Panc1 (cell line): ENCODE data around the gene CMTR2.

Experiments used
- POLR2AphosphoS5 ChIP-seq: IDR thresholded peaks from 2 replicates; pipeline ENCODE4 v1.6.1; 2012; ENCODE audit warnings: mild to moderate bottlenecking, low read depth, low read length, moderate library complexity
- TF ChIP-seq, protein P1 (sequence below): fragments of 450-650 bp; IDR thresholded peaks from 2 replicates; pipeline ENCODE4 v1.5.1; 2017; ENCODE audit warnings: mild to moderate bottlenecking
- TF ChIP-seq, protein P2 (sequence below), 2 experiments: IDR thresholded peaks; 2 replicates each; pipeline ENCODE4 v1.6.1; 2011 to 2012; ENCODE audit warnings: low read depth in 2 of 2, control low read depth in 1 of 2, low read length in 1 of 2, mild to moderate bottlenecking in 1 of 2, moderate library complexity in 1 of 2; ENCODE audit not compliant: insufficient read depth in 1 of 2

DNA sequence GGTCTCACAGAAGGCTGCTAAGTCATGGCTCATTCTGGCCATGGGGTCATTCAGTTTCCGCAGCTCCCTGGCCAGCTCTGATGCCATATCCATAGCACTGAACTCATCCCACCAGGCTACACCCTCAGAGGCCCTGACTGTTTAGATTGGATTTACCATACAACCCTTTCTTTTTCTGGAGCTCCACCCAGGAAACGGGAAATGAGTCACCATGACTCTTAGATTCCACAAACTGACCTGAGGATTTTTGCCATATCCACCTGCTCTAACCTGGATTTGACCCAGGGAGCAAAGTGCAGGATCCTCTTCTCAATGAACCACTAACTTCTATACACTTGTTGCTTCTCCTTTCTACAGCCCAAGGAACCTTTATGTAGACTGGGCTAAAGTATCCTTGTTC is 49.0 kb upstream of the CMTR2 start:
- TF ChIP-seq, protein P1, sequence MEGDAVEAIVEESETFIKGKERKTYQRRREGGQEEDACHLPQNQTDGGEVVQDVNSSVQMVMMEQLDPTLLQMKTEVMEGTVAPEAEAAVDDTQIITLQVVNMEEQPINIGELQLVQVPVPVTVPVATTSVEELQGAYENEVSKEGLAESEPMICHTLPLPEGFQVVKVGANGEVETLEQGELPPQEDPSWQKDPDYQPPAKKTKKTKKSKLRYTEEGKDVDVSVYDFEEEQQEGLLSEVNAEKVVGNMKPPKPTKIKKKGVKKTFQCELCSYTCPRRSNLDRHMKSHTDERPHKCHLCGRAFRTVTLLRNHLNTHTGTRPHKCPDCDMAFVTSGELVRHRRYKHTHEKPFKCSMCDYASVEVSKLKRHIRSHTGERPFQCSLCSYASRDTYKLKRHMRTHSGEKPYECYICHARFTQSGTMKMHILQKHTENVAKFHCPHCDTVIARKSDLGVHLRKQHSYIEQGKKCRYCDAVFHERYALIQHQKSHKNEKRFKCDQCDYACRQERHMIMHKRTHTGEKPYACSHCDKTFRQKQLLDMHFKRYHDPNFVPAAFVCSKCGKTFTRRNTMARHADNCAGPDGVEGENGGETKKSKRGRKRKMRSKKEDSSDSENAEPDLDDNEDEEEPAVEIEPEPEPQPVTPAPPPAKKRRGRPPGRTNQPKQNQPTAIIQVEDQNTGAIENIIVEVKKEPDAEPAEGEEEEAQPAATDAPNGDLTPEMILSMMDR, result no peak
- no peak for TF ChIP-seq POLR2AphosphoS5
- TF ChIP-seq, protein P2, sequence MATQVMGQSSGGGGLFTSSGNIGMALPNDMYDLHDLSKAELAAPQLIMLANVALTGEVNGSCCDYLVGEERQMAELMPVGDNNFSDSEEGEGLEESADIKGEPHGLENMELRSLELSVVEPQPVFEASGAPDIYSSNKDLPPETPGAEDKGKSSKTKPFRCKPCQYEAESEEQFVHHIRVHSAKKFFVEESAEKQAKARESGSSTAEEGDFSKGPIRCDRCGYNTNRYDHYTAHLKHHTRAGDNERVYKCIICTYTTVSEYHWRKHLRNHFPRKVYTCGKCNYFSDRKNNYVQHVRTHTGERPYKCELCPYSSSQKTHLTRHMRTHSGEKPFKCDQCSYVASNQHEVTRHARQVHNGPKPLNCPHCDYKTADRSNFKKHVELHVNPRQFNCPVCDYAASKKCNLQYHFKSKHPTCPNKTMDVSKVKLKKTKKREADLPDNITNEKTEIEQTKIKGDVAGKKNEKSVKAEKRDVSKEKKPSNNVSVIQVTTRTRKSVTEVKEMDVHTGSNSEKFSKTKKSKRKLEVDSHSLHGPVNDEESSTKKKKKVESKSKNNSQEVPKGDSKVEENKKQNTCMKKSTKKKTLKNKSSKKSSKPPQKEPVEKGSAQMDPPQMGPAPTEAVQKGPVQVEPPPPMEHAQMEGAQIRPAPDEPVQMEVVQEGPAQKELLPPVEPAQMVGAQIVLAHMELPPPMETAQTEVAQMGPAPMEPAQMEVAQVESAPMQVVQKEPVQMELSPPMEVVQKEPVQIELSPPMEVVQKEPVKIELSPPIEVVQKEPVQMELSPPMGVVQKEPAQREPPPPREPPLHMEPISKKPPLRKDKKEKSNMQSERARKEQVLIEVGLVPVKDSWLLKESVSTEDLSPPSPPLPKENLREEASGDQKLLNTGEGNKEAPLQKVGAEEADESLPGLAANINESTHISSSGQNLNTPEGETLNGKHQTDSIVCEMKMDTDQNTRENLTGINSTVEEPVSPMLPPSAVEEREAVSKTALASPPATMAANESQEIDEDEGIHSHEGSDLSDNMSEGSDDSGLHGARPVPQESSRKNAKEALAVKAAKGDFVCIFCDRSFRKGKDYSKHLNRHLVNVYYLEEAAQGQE (IDR thresholded peaks at IDR 0.05; ENCODE audit: insufficient read depth in 1 of 2, low read depth in 2 of 2, low read length in 1 of 2), result no peak
